HG03442 (cell line): ENCODE results near the gene PAX5.

Source experiments
- ATAC-seq: cut with Tn5 transposase; IDR thresholded peaks from one replicate; pipeline ENCODE4 v1.9.1; 2021; ENCODE audit warnings: mild to moderate bottlenecking, moderate library complexity; ENCODE audit not compliant: unreplicated experiment

Gene PAX5

DNA sequence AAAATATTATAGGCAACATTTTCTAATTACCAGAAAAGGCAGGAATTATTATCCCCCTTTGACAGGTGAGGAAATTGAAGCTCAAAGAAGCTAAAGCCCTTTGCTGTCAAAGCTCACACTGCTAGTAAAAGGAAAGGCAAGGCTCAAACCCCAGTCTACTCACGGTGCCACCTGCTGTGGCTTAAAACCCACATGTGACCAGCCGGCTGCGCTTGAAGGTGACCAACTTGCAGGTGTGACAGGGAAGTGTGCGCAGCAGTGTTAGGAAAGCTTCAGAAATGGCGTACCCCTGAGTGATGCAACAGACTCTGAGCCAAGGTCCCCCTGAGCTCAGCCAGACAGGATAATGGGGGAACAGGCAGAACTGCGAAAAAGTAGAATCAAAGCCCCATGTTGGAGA lies 45.2 kb downstream of the PAX5 start:
- ATAC-seq = no peak

DNA sequence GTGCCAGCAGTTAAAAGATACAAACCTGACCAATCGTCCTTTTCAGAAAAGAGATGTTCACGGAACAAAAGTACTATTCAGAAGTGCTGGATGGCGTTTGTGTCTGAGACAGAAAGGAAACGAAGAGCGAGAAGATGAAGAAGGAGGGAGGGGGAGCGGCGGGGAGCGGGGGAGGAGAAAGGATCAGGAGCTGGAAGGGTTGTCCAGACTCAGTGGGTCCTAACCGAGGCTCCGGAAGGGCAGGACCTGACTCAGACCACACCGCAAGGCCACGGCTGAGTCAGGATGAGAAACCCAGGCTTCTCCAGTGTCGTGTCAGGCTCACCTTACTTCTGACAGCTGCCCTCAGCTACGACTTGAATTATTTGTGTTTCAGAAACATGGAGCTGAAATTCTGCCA lies 46.2 kb downstream of the PAX5 start:
- ATAC-seq = peak; percentile 43

DNA sequence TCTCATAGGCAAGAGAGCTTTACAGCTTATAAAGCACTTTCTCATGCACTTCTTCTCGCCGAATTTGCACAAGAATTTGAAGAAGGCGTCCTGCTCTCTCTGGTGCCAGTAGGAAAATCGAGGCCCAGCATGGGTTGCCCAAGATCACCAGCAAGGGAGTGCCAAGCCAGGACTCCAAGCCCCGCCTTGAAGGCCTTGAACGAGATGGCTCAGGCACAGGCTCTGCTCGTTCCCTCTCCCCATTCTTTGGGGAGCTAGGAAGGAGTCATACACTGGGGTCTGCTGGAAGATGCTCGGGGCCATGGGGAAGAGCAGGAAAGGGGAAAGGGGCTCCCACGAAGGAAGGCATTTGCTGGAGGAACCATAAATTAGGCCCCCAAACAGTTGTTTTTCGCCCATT lies 46.7 kb downstream of the PAX5 start:
- ATAC-seq = no peak

DNA sequence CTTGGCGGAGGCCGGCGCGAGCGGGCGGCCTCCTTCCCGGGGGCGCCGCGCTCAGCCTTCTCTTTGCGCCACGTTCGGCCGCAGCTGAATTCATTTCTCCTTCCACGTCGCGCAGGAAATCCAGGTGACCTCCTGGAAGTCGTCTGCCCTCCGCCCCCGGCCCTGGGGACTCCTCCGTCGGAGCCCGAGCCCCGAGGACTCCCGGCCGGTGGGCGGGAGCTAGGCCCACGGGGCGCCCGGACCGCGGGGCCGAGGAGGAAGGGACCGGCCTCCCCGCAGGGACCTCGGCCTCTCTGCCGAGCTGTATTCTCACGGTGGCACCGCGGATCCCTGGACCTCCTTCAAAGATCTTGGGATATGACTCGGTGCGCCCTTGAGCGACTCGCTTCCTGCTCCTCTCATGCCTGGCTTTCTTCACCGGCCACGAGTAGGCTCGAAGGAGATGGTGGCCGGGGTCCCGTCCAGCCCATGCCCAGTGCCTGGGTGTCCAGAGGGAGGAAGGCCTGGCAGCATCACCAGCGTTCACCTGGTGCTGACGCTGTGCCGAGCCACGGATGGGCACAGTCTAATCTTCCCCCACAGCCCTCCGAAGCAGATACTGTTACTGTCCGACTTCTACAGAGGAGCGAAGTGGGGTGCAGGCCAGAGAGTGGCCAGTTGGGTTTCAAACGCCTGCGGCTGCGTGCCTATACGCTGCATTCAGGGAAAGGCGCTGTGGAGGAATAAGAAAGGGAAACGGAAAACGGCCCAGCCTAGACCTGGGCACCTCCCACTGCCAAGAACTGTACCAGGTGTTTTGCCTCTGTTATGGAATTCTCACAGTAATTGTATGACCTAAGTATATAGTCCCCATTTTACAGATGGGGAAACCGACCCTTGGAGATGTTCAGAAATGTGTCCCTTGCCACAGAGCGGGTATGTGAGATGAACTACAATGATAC lies 47.3 kb downstream of the PAX5 start:
- ATAC-seq = no peak

DNA sequence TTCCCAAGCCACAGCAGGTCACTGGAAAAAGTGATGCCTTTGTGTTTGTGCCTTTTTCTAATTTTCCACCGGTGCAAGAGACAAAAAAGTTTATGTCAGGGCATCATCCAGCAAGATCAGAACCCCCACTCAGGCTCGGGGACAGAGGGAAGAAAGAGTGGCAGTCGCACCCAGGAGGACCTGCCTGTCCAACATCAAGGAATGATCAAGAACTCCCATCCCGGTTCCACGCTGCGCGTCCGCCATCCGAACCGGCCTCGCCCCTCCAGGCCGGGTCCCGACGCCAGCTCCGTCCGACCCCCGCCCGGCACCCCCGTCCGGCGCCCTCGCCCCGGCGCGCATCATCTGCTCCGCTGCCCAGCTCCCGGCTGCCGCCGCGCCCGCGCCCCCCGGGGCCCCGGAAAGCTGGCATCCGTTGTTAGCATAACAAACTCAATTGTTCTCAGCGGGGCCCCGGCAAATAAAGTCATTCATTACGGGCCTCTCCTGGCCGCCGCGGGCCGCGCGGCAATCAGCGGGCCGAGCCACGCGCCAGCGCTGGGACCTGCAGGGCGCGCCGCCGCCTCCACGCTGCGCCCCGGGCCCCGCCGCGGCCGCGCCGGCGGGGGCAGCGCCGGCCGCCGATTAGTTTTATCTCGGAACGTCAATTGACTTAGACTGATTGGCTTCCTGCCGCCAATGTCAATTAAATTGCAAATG lies 48.1 kb downstream of the PAX5 start:
- ATAC-seq = no peak

DNA sequence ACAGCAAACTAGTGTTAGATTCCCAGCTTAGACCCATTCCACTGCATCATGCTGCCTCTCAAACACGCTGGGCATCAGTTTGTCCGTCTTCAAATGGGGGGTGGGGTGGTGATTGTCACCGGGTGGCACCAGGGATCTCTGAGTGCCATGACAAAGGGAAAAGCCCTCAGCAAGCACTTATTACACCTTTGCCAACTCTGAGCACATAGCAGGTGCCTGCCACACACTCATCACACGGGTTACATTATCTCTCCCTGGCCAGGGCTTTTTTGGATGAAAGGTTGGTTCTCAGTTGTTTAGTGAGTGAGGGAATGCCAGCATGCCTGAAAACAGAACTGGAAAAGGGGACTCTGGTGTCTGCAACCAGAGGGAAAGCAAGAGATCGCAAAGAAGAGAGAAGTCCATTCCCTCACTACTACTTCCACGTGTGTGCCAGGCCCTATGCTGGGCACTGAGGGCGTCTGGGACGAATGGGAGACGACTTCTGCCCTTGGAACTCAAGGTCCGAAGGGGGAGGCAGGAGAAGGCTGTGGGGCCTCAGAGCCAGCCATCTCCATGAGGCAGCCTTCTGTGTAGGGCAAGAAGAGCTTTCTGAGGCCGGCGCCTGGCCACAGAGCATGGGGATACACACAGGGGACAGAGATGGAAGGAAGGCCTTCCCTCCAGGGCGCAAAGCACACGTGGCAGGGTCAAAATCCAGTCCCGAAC lies 48.9 kb downstream of the PAX5 start:
- ATAC-seq = no peak

DNA sequence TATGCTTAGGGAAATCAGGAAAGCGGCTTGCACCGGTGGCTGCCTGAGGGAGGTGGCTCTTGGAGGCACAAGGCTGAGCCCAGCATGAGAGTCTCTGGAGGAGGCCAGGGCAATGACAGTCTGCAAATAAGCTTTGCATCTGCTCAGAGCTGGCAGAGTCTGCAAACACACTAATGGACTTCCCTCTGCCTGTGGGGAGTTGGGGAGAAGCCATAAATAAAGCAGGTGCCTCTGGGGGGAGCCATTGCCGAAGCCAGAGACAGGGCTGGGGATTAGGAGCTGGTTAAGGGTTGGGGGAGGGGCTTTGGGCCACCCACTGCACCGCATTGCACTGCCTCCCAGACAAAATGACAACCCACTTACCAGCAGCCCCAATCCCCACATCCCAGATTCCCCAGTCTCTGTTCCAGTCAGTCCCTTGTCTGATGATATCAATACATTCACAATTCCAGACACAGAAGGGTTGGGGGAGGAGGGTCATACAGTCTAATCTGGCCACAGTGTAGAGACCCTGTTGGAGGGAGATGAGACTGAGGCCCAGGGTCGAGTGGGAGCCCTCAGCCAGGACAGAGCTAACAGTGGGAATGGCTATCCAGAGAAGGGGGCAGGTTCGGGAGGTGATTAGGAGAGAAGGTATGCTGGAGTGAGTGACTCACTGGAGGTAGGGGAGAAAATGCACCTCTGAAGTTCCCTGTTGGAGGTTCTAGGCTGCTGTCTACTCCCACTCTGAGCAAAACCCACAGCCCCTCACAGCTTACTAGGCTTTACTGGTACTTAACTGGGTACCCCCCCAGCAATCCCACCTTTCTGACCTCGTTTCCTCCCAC lies 53.7 kb downstream of the PAX5 start:
- ATAC-seq = no peak

DNA sequence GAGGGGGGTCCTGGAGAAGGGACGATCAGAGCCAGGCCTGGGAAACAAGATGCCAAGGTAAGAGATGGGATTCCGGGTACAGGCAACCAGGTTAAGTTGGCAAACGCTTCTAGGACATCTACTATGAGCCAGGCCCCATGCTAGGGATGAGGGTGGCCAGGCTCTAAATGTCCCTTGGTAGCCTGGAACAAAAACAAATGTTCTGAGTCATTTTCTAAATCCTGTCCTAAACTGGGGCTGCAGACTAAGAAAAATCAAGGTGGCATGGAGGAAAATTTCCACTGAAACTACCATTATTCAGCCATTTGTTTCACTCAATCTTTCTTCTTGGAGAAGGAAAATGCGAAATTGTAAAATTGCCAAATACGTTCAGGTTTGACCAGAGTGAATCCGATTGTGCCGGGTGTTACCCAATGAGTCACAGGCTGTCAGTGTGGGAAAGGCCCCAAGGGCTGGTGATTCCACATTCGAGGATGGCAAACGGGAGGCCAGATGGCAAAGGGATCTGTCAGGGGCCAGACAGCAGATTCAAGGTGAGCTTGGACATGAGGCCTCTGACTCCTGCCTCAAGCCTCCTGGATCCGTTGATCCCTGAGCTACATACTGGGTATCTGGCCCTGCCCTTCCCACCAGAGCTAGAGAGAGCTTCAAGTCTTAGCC lies 57.6 kb downstream of the PAX5 start:
- no peak for ATAC-seq

DNA sequence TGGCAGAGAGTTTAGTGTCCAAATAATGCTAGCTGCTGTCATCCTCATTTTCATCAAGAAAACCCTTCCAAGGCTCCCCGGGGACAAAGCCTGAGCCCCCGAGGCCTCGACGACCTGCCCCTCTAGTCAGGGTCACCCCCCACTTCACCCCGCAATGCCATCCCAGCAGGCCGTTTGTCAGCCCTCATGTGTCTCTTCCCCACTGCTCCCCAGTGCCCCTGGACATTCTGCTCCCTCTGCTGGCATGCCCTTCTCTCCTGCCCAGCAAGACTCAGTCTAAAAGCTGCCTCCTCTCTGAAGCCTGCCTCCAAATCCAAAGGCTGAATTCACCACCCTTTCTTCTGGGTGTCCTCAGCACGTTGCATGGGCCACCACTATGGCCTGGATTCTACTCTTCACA lies 59.3 kb downstream of the PAX5 start:
- no peak for ATAC-seq

DNA sequence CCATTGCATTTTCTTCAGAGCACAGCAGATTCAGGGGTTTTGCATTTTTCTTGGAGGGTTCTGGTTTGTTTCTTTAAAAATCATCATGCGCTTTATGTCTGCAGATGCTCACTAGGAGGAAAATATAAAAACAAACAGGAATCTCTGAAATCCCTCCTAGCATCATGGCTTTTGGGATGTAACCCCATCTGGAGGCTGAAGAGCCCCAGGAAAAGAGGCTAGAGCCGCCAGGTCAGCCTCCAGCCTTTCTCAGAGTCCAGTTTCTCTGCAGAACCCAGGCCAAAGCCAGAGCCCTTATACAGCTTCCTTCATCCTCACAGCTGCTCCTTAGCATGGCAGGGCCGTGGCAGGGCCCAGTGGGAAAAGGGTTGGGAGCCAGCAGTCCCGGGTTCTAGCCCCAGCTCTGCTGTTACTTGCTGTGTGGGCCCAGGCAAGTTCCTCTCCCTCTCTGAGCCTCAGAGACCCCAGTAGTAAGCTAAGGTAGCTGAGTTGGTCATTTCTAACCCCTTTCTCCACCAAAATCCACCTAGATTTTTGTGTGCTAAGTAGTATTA lies 62.1 kb downstream of the PAX5 start:
- ATAC-seq = no peak

DNA sequence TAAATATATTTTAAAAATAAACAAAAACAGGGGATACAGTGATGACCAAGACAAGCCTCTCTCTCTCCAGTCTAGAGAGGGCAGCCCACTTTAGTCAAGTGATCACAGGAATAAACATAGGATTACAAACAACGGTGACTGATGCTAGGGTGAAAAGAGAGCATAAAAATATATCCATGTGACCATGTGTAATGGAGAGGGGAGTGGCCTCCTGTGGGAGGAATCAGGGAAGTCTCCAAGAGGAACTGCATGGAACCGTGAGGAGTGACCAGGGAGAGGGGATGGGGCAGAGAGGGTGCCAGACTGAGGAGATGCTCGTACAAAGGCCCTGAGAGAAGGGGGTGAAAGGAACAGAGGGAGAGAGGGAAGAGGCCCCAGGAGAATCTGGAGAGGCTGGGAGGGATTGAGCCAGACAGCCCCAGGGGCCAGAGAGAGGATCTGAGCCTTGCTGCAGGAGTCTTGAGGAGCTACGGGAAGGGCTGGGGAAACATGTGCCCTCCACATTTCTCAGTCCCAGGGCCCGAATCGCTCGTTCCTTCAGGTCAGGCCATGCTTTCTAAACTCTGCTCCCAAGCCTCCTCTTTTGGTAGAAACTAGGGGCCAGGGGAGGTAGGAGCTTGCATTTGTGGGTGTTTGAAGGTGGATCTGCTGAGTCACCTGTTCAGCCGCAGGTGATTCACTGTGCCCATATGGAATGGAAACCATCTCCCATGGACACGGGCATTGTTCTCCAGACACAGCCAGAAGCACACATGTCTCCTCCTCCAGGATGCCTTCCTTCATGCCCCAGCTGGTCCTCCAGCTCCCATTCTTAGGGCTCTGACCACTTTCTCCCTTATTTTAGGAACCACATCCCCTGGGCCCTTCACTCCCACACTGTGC lies 63.8 kb downstream of the PAX5 start:
- no peak for ATAC-seq

DNA sequence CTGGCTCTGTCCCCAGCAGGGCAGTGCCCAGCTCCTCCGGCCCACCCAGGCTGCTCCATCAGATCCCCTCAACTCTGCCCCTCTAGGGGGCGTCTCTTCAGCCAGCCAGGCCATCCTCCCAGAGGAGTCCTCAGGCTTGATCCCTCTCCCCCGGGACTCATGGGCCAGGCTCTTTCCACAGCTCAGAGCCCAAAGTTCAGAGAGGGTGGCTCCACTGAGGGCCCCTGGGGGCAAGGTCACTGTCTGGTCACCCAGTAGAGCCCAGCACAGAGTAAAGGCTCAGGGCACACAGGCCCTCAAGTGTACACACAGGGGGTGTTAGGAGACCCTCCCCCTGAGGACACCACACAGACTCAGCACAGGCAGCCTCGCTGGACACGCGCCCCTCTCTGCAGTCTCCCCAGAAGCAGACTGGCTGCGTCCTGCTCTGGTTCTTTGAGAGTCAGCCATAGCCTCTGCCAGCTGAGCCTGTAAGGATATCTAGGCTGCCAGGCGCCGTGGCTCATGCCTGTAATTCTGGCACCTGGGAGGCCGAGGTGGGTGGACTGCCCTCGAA lies 64.8 kb downstream of the PAX5 start:
- ATAC-seq = no peak

DNA sequence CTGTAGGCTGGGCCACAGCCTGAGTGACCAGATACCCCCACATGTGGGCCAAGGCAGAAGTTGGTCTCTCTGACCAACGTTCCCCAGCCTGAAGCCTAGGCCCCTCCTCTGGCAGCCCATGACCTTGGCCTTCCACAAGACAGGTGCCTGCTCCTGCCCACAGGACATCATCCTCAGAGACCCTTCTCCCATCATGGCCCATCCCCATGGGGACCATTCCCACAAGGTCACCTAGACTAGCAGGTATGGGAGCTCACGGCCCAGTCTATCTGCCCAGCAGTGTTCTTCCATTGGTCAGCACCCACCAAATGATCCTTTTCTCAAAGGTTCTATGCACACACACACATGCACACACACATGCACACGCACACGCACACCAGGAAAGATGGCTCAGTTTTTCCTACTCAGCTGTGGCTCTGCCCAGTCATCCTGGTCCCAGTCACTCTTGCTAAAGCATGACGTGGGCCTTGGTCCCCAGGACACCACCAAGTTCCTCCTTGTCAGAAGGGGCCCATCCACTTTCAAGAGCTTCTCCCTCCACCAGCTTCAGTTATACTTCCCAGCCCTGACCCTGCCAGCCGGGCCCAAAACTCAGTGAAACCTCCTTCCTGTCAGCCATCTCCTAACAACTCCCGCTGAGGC lies 65.4 kb downstream of the PAX5 start:
- no peak for ATAC-seq

DNA sequence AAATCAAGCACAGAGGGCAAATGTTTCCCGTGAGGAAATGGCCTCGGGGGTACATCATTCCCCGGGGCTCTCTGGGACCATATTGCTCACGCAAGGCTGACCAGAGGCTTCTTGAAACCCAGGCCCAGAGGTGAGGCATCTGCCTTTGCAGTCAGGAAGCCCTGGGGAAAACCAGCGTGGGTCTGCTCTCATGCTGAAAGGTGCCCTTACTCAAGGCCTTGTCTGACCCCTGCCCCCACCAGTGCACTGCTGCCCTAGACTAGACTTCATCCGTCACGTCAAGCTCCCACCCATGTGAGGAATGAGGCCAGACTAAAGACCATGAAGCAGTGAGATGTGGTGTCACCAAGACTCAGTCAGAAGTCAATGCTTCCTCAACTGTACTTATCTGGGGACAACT lies 66.1 kb downstream of the PAX5 start:
- ATAC-seq = no peak

DNA sequence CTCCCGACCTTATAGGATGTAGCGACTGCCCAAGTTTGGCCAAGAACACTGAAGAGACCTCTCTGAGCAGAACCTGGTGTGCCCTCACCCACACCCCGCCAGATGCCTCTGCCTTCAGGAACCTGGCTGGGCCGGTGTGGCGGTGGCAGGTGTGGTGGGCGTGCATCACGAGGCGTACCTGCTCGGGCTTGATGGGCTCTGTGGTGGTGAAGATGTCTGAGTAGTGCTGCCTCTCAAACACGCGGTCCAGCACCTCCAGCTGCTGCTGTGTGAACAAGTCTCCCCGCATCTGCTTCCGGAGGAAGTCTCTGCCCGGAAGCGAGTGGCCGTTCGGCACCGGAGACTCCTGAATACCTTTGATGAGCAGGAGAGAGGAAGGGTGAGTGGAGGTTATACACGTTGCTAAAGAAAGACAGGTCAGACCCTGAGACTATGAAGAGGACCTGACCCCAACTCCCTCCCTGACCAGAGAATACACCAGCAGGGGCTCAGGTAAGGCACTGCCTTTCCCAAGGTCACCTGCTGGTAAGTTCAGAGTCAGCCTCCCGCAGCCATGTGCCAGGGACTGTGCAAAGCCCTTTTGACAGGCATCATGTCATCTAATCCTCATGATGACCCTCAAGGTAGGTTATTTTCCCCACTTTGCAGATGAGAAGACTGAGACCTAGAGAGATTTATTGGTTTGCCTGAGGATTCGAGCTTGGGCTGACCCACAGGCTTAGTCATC lies 67.5 kb downstream of the PAX5 start:
- ATAC-seq = no peak

DNA sequence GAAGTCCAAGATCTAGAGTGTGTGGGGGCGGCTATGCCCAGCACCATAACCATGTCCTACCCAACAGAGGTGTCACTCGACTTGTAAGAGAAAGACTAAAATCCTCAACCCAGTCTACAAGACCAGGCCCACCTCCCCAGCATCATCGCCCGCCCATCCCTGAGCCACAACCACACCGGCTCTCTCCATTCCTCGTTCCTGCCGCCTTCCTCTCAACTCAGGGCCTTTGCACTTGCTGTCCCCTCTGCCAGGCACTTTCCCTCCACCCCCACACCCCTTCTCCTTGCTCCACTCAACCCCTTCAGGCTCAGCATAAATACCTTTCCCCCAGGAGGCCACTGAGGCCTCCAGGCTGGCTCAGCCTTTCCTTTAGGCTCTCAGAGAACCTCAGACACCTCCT lies 69.3 kb downstream of the PAX5 start:
- no peak for ATAC-seq

DNA sequence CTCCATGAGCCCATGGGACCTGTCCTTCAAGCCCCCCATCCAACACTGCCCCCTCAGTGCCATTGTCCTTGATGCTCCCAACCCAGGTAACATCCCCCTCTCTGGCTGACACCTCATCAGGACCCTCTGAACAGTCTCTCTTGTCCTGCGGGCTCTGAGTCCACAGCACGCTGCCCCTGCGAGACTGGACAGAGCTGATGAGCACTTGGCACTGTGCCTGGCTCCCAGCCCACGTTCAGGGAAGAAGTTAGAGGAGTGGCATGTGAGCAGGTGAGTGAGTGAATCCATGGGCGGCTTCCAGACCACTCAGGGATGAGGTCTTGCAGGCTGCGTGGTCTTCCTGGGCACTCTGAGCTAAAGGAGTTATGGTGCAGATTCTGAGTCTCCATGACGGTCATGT lies 70.7 kb downstream of the PAX5 start:
- no peak for ATAC-seq

DNA sequence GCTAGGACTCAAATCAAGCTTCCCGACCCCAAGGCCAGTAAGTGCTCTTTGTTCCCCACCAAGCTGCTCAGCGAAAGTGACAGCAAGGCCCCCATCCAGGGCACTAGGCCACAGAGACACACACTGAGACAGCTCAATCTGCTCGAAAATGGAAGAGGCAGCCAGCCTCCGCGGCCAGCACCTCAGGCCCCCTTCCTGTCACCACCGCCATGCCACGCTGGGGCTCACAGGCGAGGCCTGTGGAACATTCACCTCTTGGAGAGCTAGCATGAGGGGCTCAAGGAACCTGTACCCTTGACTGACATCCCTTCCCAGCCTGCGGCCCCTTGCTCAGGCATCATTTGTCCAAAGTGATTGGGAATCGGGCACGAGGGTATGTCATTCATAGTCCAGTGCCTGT lies 71.4 kb downstream of the PAX5 start:
- ATAC-seq = no peak
